AG04449 (cell line): ENCODE data around the gene RTL10.

Experiments
- CTCF ChIA-PET: fragments of 350-600 bp; formaldehyde crosslinking; extraction: SDS; loops from one replicate; lab custom pipeline; 2021; ENCODE audit warnings: antibody characterized with exemption; lab: Yijun Ruan, JAX
- POLR2A ChIA-PET: fragments of 400-600, 350-600 bp; formaldehyde crosslinking; extraction: SDS; loops from one replicate; lab custom pipeline; 2020; ENCODE audit warnings: antibody characterized with exemption, inconsistent platforms; lab: Yijun Ruan, JAX
- DNase-seq: peaks from one replicate; pipeline ENCODE4 v3.0.0-alpha.2; 2010; ENCODE audit warnings: low read depth, low spot score
- H3K4me3 ChIP-seq: 2 replicates; pipeline ENCODE4 v1.5.1; 2011; ENCODE audit warnings: low read depth, mild to moderate bottlenecking, control low read depth, low read length
- TF ChIP-seq, protein P1 (sequence below): IDR thresholded peaks from one replicate; pipeline ENCODE4 v1.5.1; 2011; ENCODE audit warnings: mild to moderate bottlenecking, moderate library complexity, low read length, control low read depth, inconsistent platforms; ENCODE audit not compliant: insufficient read depth; ENCODE audit errors: missing control alignments

RTL10 gene, protein sequence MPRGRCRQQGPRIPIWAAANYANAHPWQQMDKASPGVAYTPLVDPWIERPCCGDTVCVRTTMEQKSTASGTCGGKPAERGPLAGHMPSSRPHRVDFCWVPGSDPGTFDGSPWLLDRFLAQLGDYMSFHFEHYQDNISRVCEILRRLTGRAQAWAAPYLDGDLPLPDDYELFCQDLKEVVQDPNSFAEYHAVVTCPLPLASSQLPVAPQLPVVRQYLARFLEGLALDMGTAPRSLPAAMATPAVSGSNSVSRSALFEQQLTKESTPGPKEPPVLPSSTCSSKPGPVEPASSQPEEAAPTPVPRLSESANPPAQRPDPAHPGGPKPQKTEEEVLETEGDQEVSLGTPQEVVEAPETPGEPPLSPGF

DNA sequence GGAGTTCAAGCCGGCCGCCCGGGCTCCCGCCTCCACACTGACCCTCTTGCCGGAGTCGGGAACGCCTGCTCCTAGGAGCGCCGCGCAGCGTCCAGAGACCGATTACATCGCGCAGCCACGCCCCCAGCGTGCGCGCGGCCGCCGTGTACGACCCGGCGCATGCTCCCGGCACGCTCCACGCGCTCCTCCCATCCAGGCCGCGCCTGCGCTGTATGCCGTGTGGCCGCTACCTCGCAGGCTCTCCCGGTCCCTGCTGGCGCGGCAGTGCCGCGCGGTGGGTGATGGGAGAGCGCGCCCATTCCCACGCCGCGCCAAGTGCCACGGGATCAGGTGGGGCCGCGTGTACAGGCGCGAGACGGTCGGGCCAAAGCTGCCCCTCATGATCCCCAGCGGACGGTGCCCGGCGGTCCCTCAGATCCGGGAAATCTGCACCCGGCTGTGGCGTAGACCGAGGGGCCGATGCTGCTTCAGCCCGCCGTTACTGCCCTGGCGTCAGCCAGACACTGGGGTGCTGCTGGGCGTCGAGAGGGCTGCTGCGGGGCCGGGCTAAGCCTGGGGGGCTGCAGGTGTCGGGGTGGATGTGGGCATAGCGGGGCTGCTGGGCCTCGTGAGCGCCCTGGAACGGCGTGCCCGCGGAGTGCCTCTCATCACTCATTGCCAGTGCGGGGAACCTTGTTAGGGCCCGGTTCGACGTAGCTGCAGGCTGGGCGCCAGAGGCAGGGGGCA, at the start of gene RTL10, which contains the start of gene GNB1L:
Gene RTL10, minus strand, starts transcription at position 97 of the 726 bp plus-strand sequence. CDS start 2,613 bp downstream, outside the sequence.
Gene GNB1L, minus strand, starts transcription at position 97 of the 726 bp plus-strand sequence. CDS start 33,519 bp downstream, outside the sequence.
- ChIA-PET POLR2A (interaction anchor here (0.6 to 1.9 kb wide), 5 partner anchors 9 to 125 kb away, joined by 3 to 5 read pairs (median 4); no protein-coding TSS in a partner anchor), CTCF (interaction anchor here (0.9 to 2.1 kb wide), 5 partner anchors 11 to 125 kb away, joined by 3 to 10 read pairs (median 6); no protein-coding TSS in a partner anchor)
- peak; percentile 51 for DNase-seq
- peak within 1 kb of the TSS; percentile 82 for H3K4me3 ChIP-seq
- TF ChIP-seq, protein P1, sequence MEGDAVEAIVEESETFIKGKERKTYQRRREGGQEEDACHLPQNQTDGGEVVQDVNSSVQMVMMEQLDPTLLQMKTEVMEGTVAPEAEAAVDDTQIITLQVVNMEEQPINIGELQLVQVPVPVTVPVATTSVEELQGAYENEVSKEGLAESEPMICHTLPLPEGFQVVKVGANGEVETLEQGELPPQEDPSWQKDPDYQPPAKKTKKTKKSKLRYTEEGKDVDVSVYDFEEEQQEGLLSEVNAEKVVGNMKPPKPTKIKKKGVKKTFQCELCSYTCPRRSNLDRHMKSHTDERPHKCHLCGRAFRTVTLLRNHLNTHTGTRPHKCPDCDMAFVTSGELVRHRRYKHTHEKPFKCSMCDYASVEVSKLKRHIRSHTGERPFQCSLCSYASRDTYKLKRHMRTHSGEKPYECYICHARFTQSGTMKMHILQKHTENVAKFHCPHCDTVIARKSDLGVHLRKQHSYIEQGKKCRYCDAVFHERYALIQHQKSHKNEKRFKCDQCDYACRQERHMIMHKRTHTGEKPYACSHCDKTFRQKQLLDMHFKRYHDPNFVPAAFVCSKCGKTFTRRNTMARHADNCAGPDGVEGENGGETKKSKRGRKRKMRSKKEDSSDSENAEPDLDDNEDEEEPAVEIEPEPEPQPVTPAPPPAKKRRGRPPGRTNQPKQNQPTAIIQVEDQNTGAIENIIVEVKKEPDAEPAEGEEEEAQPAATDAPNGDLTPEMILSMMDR = peak; percentile 41

DNA sequence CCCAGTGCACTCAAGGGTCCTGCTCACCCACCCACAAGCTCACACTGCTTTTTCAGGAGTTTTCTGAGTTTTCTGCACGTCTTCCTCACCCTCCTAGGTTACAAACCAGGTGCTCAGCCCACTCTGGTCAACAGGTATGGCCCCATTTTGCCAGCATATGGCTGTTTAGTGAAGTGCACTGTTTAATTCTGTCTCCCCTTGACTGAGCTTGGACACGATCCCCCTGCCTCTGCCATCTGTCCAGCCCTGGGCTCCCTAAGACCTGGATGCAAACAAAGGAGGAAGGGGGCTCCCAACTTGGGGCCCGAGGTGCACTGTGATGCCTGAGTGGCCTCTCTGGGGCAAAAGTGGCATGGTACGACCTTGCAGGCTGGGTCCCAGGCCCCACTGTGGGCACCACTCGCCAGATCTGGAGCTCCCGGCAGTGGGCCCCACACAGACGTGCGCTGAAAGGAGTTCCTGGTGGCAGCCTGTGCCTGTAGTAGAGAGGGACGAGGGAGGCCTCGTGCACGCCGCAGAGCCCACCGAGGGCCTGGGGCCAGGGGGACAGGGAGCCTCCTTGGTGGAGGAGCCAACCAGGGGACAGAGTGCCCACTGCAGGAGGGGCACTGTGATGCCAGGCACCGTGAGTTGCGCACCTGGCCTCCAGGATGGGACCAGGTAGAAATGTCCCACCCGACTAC, 49.6 kb upstream of the RTL10 start:
- no peak overlapping the region for H3K4me3 ChIP-seq
- ChIA-PET POLR2A (no interaction called here), CTCF (interaction anchor here (0.8 to 9.7 kb wide), 6 partner anchors 9 to 172 kb away, joined by 3 to 125 read pairs (median 4); no protein-coding TSS in a partner anchor)
- DNase-seq = no peak
- TF ChIP-seq, protein P1 = no peak

DNA sequence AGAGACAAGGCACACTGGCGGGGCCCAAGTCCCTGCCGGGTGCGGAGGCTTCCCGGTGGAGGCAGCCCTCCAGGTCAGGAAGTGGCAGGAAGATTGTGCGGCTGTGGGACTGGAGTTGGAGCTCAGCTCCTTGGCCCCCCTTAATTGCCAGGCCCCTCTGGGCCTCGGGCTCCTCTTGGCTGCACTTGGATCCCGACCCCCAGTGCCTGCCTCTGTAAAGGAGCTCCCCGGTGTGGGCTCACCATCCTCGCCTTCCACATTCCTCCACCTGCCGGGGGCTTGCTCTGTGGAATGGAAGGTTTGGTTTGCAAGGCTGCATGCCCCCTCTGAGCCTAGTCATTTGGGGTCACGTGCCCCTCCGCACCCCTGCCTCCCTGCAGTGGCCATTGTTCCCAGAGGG, 48.8 kb upstream of the RTL10 start:
- POLR2A ChIA-PET = no interaction called here
- CTCF ChIA-PET = interaction anchor here (1.1 to 9.7 kb wide), 4 partner anchors 9 to 172 kb away, joined by 3 to 125 read pairs (median 40); no protein-coding TSS in a partner anchor
- no peak for DNase-seq
- TF ChIP-seq, protein P1 = no peak
- H3K4me3 ChIP-seq = no peak overlapping the region

DNA sequence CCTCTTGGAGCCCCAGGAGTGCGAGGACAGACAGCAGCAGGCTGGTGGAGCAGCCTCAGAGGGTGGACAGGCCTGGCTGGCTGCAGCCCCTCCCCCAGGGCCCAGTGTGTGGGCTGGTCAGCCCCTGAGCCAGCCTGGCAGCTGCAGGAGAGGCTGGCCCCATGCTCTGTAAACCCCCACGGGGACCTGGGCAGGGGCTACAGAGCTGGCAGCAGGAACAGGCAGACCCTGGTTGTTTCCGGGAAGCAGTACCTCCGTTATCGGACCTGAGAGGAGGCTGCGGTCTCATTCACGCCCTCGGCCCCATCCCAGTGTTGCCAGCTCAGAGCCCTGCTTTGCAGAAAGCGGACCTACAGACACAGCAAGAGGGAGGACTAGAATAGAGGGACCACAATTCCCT, 48.4 kb upstream of the RTL10 start:
- TF ChIP-seq, protein P1 = no peak
- no peak overlapping the region for H3K4me3 ChIP-seq
- ChIA-PET CTCF (interaction anchor here (0.5 to 9.7 kb wide), 5 partner anchors 10 to 183 kb away, joined by 3 to 125 read pairs (median 4); no protein-coding TSS in a partner anchor), POLR2A (no interaction called here)
- DNase-seq = no peak

DNA sequence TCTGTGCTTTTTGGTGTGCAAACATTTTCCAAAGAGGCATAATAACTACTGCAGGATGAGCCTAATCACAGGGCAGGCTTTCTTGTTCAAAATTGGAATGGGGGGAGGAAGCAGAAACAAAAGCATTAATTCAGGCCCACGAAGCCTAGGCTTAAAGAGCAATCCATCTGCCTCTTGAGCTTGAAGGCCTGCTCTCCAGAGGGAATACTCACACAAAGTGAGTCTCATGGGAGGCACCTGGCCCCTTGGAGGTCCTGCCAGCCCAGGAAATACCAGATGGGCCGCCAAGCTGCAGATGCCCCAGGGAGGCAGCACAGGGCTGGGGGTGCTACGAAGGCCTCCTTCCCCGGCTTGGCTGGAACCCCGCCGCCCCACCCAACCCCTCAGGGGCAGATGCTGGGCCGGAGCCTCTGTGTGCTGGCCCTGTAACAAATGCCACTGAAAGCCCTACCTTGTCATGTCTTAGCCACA, 47.6 kb upstream of the RTL10 start:
- TF ChIP-seq, protein P1 = no peak
- POLR2A ChIA-PET = interaction anchor here (0.7 kb wide), 1 partner anchor 10 kb away, joined by 3 read pairs; no protein-coding TSS in a partner anchor
- CTCF ChIA-PET = interaction anchor here (0.8 to 9.7 kb wide), 4 partner anchors 11 to 183 kb away, joined by 3 to 125 read pairs (median 40); no protein-coding TSS in a partner anchor
- H3K4me3 ChIP-seq = no peak overlapping the region
- DNase-seq = no peak
